Left ventricle myocardium inferior (tissue), 1 donor: Measurements from ENCODE around the gene SERINC3. TPM values are rescaled to one million over a fixed set of nuclear protein-coding genes. Genes with fewer than 3 reads are reported as not detected.

ENCODE experiments used
- DNase-seq: peaks from one replicate; pipeline ENCODE4 v3.0.0-alpha.2; 2020
- H3K27ac ChIP-seq: fragments of 200-600 bp; replicated peaks from 2 replicates; pipeline ENCODE4 v1.8.0; 2021
- H3K27me3 ChIP-seq: fragments of 200-600 bp; 2 replicates; pipeline ENCODE4 v1.8.0; 2021; ENCODE audit warnings: low read depth
- H3K36me3 ChIP-seq: fragments of 200-600 bp; 2 replicates; pipeline ENCODE4 v1.8.0; 2021
- H3K4me1 ChIP-seq: fragments of 200-600 bp; 2 replicates; pipeline ENCODE4 v1.8.0; 2021
- H3K4me3 ChIP-seq: fragments of 200-600 bp; 2 replicates; pipeline ENCODE4 v1.8.0; 2021; ENCODE audit warnings: mild to moderate bottlenecking, moderate library complexity
- H3K9me3 ChIP-seq: fragments of 200-600 bp; replicated peaks from 2 replicates; pipeline ENCODE4 v1.8.0; 2021
- CTCF ChIP-seq: fragments of 200-600 bp; IDR thresholded peaks from 2 replicates; pipeline ENCODE4 v1.8.0; 2021; ENCODE audit warnings: antibody characterized with exemption, mild to moderate bottlenecking, borderline replicate concordance
- intact Hi-C: fragments of 100-400 bp; cut with micrococcal nuclease; formaldehyde crosslinking; loops from one replicate; pipeline ENCODE4 v1.11.0; 2022
- total RNA-seq: library from RNA; stranded (reverse); fragmentation: NEBNext Ultra II Directional; extraction: Animal tissue kit (Norgen Biotek cat#: 25700); gene quantifications from one replicate; pipeline ENCODE4 v1.2.1, GENCODE V29; 2021
- donor health status: DM: no; HTN: yes; CAD: no; lungs with severe emphysema.

Gene SERINC3
- total RNA-seq, 1 donor from 2014 or later: 88.4 TPM

- Histone ChIP-seq H3K36me3 (no peaks in the 10 kb centered on the region), H3K9me3 (no peaks in the 10 kb centered on the region), H3K27me3 (no peaks in the 10 kb centered on the region), H3K27ac (no peak overlapping the region), H3K4me3 (no peak overlapping the region), H3K4me1 (peaks cover 28% of the 10 kb centered on the region)
- TF ChIP-seq CTCF: peak; percentile 57
- no peak for DNase-seq
- intact Hi-C loops: no loop called here
Measured at GRCh38 chr20:44471481-44471882, 50.4 kb downstream of the SERINC3 start.

DNA sequence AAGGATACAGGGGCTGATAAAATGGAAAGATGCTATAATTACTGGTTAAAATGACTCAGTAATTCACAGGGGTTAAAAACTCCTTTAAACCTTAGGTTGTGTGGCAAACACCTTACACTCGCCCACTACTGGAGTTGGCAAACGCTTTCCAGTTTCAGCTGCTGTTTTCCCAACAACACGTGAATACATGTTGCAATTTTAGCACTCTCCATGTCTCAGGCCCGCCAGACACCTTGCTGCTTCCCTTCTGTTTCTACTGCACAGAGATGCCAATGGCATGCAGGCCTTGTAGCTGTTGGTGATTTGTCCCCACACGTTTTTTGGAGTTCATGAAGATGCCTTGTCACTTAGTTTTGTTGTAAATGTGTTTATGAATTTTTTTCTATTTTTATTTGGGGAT is 51.5 kb downstream of the SERINC3 start:
- Histone ChIP-seq H3K36me3 (no peaks in the 10 kb centered on the region), H3K27ac (no peak overlapping the region), H3K4me3 (no peak overlapping the region), H3K4me1 (peaks cover 16% of the 10 kb centered on the region), H3K9me3 (no peaks in the 10 kb centered on the region), H3K27me3 (no peaks in the 10 kb centered on the region)
- intact Hi-C loops: no loop called here
- no peak for TF ChIP-seq CTCF
- no peak for DNase-seq

DNA sequence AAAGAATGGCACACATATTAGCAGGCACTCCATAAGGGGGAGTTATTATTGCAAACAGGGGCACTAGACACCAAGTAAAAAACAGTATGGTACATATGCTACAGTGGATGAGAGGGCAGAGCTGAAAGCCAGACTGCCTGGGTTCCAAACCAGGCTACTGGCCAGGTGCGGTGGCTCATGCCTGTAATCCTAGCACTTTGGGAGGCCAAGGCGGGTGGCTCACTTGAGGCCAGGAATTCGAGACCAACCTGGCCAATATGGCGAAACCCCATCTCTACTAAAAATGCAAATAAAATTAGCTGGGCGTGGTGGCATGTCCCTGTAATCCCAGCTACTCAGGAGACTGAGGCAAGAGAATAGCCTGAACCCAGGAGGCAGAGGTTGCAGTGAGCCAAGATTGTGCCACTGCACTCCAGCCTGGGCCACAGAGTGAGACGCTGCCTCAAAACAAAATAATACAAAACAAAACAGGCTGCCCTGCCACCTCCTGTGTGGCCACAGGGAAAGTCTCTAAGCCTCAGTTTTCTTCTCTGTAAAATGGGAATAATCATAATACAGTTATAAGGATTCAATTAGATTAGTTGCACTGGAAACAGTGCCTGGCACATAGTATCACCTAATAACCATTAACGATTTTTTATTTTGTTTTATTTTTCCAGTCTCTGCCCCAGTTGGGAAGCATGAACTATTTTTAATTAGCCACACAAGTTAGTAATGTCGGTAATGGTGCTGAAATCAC is 53.7 kb downstream of the SERINC3 start:
- no peak for DNase-seq
- H3K9me3 ChIP-seq: no peaks in the 10 kb centered on the region
- no peaks in the 10 kb centered on the region for H3K27me3 ChIP-seq
- no peaks in the 10 kb centered on the region for H3K36me3 ChIP-seq
- H3K4me3 ChIP-seq: no peak overlapping the region
- intact Hi-C loops: no loop called here
- TF ChIP-seq CTCF: no peak
- peaks cover 12% of the 10 kb centered on the region for H3K4me1 ChIP-seq
- H3K27ac ChIP-seq: peak overlapping the region; percentile 61

DNA sequence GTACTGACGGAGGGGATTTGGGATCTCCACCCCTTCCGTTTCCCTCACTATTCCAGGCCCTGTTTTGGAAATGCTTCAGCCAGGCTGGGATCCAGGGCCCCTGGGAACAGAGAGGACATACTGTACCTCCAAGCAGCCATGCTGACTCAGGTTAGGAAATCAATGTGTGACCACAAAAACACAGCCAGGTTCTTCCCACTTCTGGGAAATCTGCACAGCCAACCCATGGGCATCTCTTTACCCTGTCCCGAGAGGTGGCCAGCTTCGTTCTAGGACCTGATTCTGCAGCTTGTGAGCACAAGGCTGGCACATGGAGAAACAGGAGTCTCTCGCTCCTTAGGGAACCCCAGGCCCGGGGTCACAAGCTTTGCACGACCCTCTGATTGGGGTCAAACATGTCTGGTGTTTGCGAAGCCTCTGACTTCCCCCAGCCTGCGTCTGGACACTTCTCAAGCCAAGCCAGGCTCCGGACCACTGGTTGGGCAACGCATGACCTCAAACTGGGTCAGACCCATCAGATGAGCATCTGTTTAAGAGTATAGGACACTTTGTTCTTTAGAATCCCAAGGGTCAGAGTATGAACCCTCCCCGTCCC is 54.5 kb downstream of the SERINC3 start:
- Histone ChIP-seq H3K4me1 (peaks cover 12% of the 10 kb centered on the region), H3K27ac (peak overlapping the region; percentile 61), H3K27me3 (no peaks in the 10 kb centered on the region), H3K9me3 (no peaks in the 10 kb centered on the region), H3K36me3 (no peaks in the 10 kb centered on the region), H3K4me3 (no peak overlapping the region)
- peak; percentile 40 for DNase-seq
- TF ChIP-seq CTCF: no peak
- intact Hi-C loops: no loop called here

GRCh38 chr20:44465001-44465560 is 56.8 kb downstream of the SERINC3 start:
- Histone ChIP-seq H3K27ac (no peak overlapping the region), H3K4me1 (peaks cover 12% of the 10 kb centered on the region), H3K27me3 (no peaks in the 10 kb centered on the region), H3K36me3 (no peaks in the 10 kb centered on the region), H3K9me3 (no peaks in the 10 kb centered on the region), H3K4me3 (no peak overlapping the region)
- TF ChIP-seq CTCF: no peak
- intact Hi-C loops: no loop called here
- DNase-seq: no peak
